SU-DHL-6 (cell line): ENCODE measurements around the gene MYBPH.

Source experiments
- EZH2phosphoT487 ChIP-seq: fragments of 200-600 bp; sonication (generic), shearing (Covaris generic); conservative IDR thresholded peaks from 2 replicates; pipeline ENCODE4 v1.6.1; 2018; ENCODE audit warnings: mild to moderate bottlenecking, antibody characterized with exemption, low read length, moderate library complexity, mixed read lengths
- TF ChIP-seq, protein P1 (sequence below): fragments of 200-600 bp; sonication (generic); IDR thresholded peaks from one replicate; pipeline ENCODE4 v1.5.1; 2017; ENCODE audit warnings: antibody characterized with exemption, mild to moderate bottlenecking, low read length, moderate library complexity; ENCODE audit not compliant: insufficient read depth, poor library complexity, severe bottlenecking

DNA sequence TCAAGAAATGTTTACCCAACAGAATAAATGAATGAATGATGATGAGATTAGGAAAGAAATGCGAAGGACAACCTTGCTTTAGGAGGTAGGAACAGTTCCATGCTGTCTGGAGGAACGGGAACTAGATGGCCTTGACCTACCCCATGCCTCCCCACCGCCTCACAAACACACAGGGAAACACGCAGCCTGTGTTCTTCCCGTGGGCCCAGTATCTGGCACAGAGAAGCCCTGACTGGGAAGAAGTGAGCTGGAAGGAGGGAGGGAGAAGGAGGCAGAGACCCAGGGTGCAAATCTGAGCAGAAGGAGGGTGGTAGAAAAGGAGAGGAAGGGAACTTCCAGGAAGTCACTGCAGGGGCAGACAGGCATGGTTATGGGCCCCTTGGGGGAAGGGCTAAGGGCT lies 51.6 kb downstream of the MYBPH start:
- TF ChIP-seq, protein P1, sequence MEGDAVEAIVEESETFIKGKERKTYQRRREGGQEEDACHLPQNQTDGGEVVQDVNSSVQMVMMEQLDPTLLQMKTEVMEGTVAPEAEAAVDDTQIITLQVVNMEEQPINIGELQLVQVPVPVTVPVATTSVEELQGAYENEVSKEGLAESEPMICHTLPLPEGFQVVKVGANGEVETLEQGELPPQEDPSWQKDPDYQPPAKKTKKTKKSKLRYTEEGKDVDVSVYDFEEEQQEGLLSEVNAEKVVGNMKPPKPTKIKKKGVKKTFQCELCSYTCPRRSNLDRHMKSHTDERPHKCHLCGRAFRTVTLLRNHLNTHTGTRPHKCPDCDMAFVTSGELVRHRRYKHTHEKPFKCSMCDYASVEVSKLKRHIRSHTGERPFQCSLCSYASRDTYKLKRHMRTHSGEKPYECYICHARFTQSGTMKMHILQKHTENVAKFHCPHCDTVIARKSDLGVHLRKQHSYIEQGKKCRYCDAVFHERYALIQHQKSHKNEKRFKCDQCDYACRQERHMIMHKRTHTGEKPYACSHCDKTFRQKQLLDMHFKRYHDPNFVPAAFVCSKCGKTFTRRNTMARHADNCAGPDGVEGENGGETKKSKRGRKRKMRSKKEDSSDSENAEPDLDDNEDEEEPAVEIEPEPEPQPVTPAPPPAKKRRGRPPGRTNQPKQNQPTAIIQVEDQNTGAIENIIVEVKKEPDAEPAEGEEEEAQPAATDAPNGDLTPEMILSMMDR: no peak
- TF ChIP-seq EZH2phosphoT487: no peak
